ENCODE data around the gene C6orf141. TPM values are rescaled to one million over a fixed set of nuclear protein-coding genes. Genes with fewer than 3 reads are reported as not detected.
A peak's percentile ranks its signal among the peaks of the same experiment; 100 is the strongest.

The C6orf141 gene
- total and polyA plus RNA-seq, 2 of the 13 experiments (the other 11 are each of a cell fraction or from before 2014, with no cell fraction given) = 0.07 TPM; not detected in 1

- peak; percentile 34; the same call in 1 of the 2 replicates for TF ChIP-seq IKZF5 (CRISPR knock-in tag; IDR thresholded peaks at IDR 0.05)
- TF ChIP-seq ZFP90 (CRISPR knock-in tag; IDR thresholded peaks at IDR 0.05; ENCODE audit: borderline replicate concordance) = no peak
- peak; percentile 42; the same call in 1 of the 2 replicates for TF ChIP-seq ZSCAN25 (CRISPR knock-in tag; IDR thresholded peaks at IDR 0.05)
- peak; percentile 9 to 71; a peak in 2 of 4 replicates for TF ChIP-seq EP300 (IDR thresholded peaks at IDR 0.05; ENCODE audit: low read depth in 2 of 2, low read length in 2 of 2)
- no peak for TF ChIP-seq EP300 (CRISPR knock-in tag; IDR thresholded peaks at IDR 0.05; ENCODE audit: borderline replicate concordance)
- TF ChIP-seq HDAC2 (CRISPR knock-in tag; IDR thresholded peaks at IDR 0.05) = 0 out of 2 replicates have a peak, but pooled peaks have one; percentile 17
- TF ChIP-seq ZFP41 (CRISPR knock-in tag; IDR thresholded peaks at IDR 0.05; ENCODE audit: borderline replicate concordance) = no peak
- no peak for TF ChIP-seq PLRG1 (conservative IDR thresholded peaks at IDR 0.05)
- no peak for TF ChIP-seq SP2 (CRISPR knock-in tag; IDR thresholded peaks at IDR 0.05)
- peak; percentile 60; the same call in 1 of the 2 replicates for TF ChIP-seq KAT8 (CRISPR knock-in tag; IDR thresholded peaks at IDR 0.05)
- peak; percentile 72 for TF ChIP-seq SAP130 (CRISPR knock-in tag; IDR thresholded peaks at IDR 0.05; ENCODE audit: low read depth)
- TF ChIP-seq ZSCAN5A (CRISPR knock-in tag; IDR thresholded peaks at IDR 0.05; ENCODE audit: borderline replicate concordance) = no peak
- no peak; the same call in 1 of the 2 replicates for TF ChIP-seq ZNF124 (CRISPR knock-in tag; IDR thresholded peaks at IDR 0.05)
- TF ChIP-seq ZNF557 (CRISPR knock-in tag; IDR thresholded peaks at IDR 0.05) = no peak
- peak; percentile 95 for TF ChIP-seq PAXIP1 (CRISPR knock-in tag; conservative IDR thresholded peaks at IDR 0.05)
- no peak for TF ChIP-seq ZNF850 (CRISPR knock-in tag; conservative IDR thresholded peaks at IDR 0.05)
- TF ChIP-seq ZNF670 (CRISPR knock-in tag; IDR thresholded peaks at IDR 0.05; ENCODE audit: borderline replicate concordance) = no peak
- TF ChIP-seq FOXP1 (IDR thresholded peaks at IDR 0.05) = no peak
- peak; percentile 68 for TF ChIP-seq FOXP1 (CRISPR knock-in tag; IDR thresholded peaks at IDR 0.05)
- TF ChIP-seq PITX1 (CRISPR knock-in tag; IDR thresholded peaks at IDR 0.05) = peak; percentile 64; the same call in 1 of the 2 replicates
- no peak for TF ChIP-seq NFKBIZ (CRISPR knock-in tag; IDR thresholded peaks at IDR 0.05)
- TF ChIP-seq ATF5 (CRISPR knock-in tag; IDR thresholded peaks at IDR 0.05; ENCODE audit: low read depth) = no peak
- peak; percentile 26; the same call in 1 of the 2 replicates for TF ChIP-seq RXRB (CRISPR knock-in tag; IDR thresholded peaks at IDR 0.05; ENCODE audit: borderline replicate concordance)
- TF ChIP-seq NR0B2 (CRISPR knock-in tag; IDR thresholded peaks at IDR 0.05) = no peak
These were observed 43.8 kb upstream of the C6orf141 start (continued) for GRCh38 chr6:49506569-49507111.

Data from HepG2 (cell line).